HG02938 (cell line): ENCODE results near the gene ENTPD7.
"Not testable (repeated sequence)": the region's sequence is repeated elsewhere in the genome, so short reads cannot be mapped to it uniquely, and the experiment has no call there.

Experiments used
- ATAC-seq: cut with Tn5 transposase; IDR thresholded peaks from one replicate; pipeline ENCODE4 v1.9.1; 2021; ENCODE audit warnings: mild to moderate bottlenecking, moderate library complexity; ENCODE audit not compliant: unreplicated experiment

The ENTPD7 gene

GRCh38 chr10:99659031-99659867 is at the start of gene ENTPD7:
TSS of gene ENTPD7 (plus strand) at chr10:99659509. CDS start at chr10:99659957, 448 bp downstream.
- ATAC-seq = peak; percentile 99

GRCh38 chr10:99610221-99610620 is 49.1 kb upstream of the ENTPD7 start:
- no peak for ATAC-seq

- ATAC-seq = no peak
Observed at GRCh38 chr10:99611326-99611725, 48.0 kb upstream of the ENTPD7 start.

- ATAC-seq = no peak
Observed at GRCh38 chr10:99612167-99612831, 47.0 kb upstream of the ENTPD7 start.

GRCh38 chr10:99615426-99615825 is 43.9 kb upstream of the ENTPD7 start:
- ATAC-seq = no peak

GRCh38 chr10:99617696-99618095 is 41.6 kb upstream of the ENTPD7 start:
- no peak for ATAC-seq

- no peak for ATAC-seq
Observed at GRCh38 chr10:99619090-99619800, 40.1 kb upstream of the ENTPD7 start.

- peak; percentile 82 for ATAC-seq
Observed at GRCh38 chr10:99619851-99620710, 39.2 kb upstream of the ENTPD7 start, which contains the start of gene SLC25A28. TSS of gene SLC25A28 (minus strand) at chr10:99620439. CDS start at chr10:99620335, 104 bp downstream.

- peak; percentile 86 for ATAC-seq
Observed at GRCh38 chr10:99620711-99621453, 38.4 kb upstream of the ENTPD7 start.

GRCh38 chr10:99621454-99622251 is 37.7 kb upstream of the ENTPD7 start:
- no peak for ATAC-seq

- ATAC-seq = no peak
Observed at GRCh38 chr10:99623919-99624318, 35.4 kb upstream of the ENTPD7 start.

- not testable (repeated sequence) for ATAC-seq
Observed at GRCh38 chr10:99625124-99625523, 34.2 kb upstream of the ENTPD7 start.

GRCh38 chr10:99628923-99629624 is 30.2 kb upstream of the ENTPD7 start:
- ATAC-seq = no peak

GRCh38 chr10:99629625-99629978 is 29.7 kb upstream of the ENTPD7 start:
- no peak for ATAC-seq

GRCh38 chr10:99630433-99630832 is 28.9 kb upstream of the ENTPD7 start:
- ATAC-seq = no peak

- ATAC-seq = no peak
Observed at GRCh38 chr10:99630991-99631390, 28.3 kb upstream of the ENTPD7 start.

- no peak for ATAC-seq
Observed at GRCh38 chr10:99631496-99631895, 27.8 kb upstream of the ENTPD7 start.

GRCh38 chr10:99633832-99634231 is 25.5 kb upstream of the ENTPD7 start:
- no peak for ATAC-seq
